ENCODE measurements around the gene ABCC10.
"Not testable (repeated sequence)": the region's sequence is repeated elsewhere in the genome, so short reads cannot be mapped to it uniquely, and the experiment has no call there.

The ABCC10 gene

DNA sequence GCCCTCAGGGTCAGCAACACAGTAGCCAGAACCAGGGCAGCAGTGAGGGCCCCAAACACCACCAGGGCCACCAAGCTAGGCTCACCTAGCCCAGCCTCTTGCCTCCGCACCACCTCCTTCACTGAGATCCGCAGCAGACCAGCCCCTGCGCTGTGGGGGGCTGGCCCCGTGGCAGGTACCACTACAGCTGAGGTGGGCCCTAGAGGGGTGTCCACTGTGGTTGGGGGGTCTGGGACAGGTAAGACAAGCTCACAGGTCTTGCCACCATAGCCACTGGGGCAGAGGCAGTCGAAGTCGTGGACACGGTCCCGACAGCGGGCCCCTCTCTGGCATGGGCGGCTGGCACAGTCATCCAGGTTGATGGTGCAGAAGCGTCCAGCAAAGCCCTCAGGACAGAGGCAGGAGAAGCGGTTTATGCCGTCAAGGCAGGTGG lies 23.4 kb downstream of the ABCC10 start:
- DNase-seq, result no peak

- no peak for DNase-seq
Observed at GRCh38 chr6:43451348-43451747, 24.0 kb downstream of the ABCC10 start.

DNA sequence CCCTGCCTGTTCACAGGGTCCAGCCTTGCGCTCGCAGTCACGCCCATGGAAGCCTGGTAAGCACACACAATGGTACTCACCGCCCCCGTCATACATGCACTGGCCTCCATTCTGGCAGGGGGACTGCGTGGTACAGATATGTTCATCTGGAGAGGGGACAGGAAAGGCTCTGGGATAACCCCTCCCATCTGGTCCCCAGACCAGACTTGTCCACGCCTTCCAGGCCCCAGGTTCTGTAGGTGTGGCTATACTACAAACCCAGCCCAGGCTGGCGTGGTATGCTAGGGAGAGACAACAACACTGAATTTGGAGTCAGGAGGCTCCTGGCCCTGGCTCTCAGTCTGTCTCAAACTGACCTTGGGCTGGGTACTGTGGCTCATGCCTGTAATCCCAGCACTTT lies 24.6 kb downstream of the ABCC10 start:
- DNase-seq, result no peak

DNA sequence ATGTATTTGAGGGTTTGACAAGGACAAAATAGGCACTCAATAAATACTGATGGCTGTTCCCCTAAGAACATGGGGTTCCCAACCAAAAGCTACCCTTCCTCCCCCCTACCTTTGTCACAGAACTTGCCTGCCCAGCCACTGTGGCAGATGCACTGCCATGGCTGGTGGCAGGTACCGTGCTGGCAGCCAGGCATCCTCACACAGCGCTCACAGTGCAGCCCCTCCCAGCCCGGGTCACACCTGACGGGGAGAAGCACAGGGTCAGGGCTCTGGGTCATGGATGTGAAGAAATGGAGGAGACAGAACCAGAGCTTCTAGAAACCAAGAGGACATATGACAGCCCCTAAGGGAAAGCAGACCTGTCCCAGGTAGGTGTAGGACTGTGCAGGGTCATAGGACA lies 25.6 kb downstream of the ABCC10 start:
- no peak for DNase-seq

DNA sequence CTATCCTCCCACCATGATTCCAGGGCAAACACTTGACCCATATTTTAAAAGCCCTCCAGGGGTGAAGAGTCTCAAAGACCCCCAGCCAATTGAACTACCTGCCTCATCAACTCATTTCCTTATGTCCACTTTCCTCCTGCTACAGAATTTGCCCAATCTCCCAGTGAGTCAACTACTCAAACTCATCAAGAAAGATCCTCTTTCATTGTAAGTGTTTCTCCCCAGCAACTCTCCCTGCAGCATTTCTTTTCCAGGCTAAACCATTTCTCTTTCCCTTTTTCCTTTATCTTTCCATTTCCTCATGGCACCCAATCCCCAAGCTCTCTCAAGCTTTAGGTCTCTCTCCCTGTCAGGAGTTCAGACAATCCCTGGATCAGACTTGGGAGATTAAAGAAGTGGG lies 26.5 kb downstream of the ABCC10 start:
- DNase-seq, result no peak

- peak; percentile 66 for DNase-seq
Observed at GRCh38 chr6:43454290-43454695, 27.0 kb downstream of the ABCC10 start.

DNA sequence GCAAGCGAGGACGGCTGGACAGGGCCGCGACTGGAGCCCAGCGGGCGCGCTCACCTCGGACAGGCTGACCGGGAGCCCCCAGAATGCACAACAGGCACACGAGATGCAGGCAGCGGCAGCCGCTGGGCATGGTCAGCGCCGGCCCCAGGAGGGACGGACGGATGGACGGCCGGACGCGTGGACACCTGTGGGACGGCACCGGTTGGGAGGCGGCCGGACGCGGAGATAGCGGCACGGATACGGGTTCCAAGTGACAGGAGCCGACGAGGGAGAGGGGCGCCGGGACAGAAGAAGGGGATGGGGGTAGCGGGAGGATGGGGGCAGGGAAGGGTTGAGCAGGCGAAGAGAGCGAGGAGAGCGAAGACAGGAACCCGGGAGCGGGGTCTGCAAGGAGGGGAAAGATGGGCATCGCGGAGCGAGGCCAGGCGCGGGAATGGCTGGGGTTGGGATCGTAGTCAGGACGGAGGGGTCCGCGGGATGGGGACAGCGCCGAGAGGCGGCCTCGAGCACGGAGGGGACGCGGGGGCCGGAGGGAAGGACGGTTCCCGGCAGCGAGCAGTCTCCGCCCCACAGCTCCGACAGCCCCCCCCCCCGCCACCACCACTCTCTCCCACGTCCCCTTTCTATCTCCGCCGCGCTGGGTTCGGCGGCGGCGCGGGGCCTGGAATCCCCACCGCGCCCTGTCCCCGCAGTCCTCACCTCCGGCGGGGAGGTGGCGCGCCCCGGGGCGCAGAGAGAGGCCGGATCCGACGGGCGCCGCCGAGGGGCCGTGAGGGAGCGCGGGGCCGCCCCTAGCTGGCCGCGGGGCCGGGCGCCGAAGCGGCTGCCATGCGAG lies 27.6 kb downstream of the ABCC10 start:
- DNase-seq, result peak; percentile 26

GRCh38 chr6:43455531-43456428 lies 28.4 kb downstream of the ABCC10 start, which contains the start of gene DLK2:
Gene DLK2 (minus strand): TSS chr6:43455548. CDS start chr6:43454825, 723 bp downstream.
- peak; percentile 64 for DNase-seq

- DNase-seq, result no peak
Observed at GRCh38 chr6:43457643-43458042, 30.3 kb downstream of the ABCC10 start.

DNA sequence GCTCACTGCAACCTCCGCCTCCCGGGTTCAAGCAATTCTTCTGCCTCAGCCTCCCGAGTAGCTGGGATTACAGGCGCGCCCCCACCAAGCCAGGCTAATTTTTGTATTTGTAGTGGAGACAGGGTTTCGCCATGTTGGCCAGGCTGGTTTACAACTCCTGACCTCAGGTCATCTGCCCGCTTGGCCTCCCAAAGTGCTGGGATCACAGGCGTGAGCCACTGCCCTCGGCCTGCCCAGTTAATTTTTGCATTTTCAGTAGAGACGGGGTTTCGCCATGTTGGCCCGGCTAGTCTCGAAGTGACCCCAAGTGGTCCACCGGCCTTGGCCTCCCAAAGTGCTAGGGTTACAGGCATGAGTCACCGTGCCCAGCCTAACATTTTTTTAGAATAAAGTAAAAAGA lies 30.8 kb downstream of the ABCC10 start:
- DNase-seq, result not testable (repeated sequence)

DNA sequence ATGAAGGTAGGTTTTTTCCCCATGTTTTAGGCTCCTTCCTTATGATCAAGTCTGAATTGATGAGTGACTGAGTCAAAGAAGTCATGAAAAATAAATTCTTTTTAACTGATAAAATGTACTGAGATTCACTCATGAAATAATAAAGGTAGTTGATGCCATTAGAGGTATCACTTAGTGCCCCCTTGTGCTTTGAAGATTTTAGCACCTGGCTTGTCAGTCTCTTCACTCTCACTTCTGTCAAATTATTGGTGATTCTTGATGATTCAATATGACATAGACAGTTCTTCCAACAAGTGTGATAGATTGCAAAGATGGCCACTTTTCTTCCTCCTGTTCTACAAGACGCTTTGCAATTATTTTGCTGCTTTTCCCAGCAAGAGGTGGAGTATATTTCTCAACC lies 32.2 kb downstream of the ABCC10 start:
- DNase-seq, result no peak

DNA sequence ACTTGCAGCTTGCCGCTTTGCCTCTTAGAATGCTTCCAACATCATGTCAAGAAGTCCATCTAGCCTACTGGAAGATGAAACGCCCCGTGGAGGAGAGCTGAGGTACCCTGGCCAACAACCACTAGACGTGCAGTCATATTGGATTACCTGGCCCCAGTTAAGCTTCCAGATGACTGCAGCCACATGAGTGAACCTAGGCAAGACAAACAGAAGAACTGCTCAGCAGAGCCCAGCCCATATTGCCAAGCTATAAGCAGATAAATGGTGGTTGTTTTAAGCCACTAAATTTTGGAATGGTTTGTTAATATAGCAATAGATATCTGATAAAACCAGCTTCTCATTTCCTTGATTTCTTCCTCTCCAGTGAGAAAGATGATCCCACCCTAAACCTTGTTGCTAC lies 32.7 kb downstream of the ABCC10 start:
- DNase-seq, result no peak

DNA sequence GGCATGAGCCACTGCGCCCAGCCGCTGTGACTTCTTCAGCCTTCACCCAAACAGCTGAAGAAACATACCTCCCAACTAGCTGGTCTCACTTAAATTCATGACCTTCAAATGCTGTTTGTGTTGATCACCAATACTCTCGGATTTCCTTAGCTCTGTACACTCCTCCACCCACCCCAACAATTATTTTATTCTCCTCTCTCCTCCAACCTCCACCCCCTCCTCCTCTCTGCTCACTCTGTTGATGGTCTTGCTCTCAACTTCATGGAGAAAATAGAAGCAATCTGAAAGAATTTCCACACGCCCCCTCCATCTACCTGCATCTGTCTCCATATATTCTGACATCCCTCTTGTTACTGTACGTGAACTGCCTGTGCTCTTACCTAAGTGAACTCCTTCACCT lies 34.6 kb downstream of the ABCC10 start:
- DNase-seq, result no peak

DNA sequence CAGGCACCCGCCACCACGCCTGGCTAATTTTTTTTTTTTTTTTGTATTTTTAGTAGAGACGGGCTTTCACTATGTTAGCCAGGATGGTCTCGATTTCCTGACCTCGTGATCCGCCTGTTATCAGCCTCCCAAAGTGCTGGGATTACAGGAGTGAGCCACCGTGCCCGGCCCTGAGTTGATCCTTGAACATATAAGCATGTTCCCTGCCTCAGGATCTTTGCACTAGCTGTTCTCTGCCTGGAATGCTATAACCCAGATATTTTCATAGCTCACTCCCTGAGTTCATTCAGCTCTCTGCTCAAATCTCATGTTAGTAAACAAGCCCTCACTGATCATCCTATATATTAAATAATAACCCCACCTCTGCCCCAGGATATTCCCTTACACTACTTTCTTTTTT lies 37.0 kb downstream of the ABCC10 start:
- no peak for DNase-seq

- DNase-seq, result no peak
Observed at GRCh38 chr6:43465948-43466347, 38.6 kb downstream of the ABCC10 start.

GRCh38 chr6:43467265-43467664 lies 39.9 kb downstream of the ABCC10 start:
- not testable (repeated sequence) for DNase-seq

DNA sequence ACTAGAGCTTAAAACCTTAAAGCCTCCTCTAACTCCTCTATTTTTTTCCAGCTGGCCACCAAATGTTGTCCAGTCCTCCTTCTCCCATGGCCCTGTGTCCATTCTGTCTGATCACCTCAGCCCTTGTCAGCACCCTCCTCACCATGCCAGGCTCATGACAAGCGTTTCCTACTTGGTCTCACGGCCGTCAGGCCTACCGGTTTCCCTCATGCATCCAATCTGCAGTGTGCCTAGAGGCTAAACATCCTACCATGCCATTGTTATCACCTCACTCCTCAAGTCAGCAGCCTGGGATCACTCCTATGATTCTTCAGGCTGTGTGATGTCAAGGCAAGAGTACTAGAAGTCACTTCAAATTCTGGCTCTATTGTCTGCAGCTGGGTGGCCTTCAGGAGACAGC lies 40.4 kb downstream of the ABCC10 start:
- DNase-seq, result no peak

DNA sequence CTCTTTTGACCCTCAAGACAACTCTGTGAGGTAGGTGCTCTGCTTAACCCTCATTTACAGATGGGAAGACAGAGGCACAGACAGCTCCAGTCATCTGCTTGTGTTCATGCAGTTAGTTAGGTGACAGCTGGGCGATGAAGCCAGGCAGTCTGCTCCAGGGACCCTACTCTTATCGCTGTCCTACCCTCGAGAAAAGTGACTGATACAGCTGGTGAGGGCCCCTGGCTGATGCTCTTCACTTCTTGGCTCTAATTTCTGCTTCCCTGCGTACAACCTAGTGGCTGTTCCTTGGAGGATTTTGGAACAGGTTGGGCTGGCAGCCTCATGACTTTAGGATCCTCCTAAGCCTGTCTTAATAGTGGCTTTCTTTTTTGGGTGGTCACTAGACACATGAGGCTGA lies 40.9 kb downstream of the ABCC10 start:
- no peak for DNase-seq

- no peak for DNase-seq
Observed at GRCh38 chr6:43468748-43469681, 41.7 kb downstream of the ABCC10 start.

- no peak for DNase-seq
Observed at GRCh38 chr6:43469947-43470346, 42.6 kb downstream of the ABCC10 start.

GRCh38 chr6:43471399-43471798 lies 44.1 kb downstream of the ABCC10 start:
- DNase-seq, result no peak

DNA sequence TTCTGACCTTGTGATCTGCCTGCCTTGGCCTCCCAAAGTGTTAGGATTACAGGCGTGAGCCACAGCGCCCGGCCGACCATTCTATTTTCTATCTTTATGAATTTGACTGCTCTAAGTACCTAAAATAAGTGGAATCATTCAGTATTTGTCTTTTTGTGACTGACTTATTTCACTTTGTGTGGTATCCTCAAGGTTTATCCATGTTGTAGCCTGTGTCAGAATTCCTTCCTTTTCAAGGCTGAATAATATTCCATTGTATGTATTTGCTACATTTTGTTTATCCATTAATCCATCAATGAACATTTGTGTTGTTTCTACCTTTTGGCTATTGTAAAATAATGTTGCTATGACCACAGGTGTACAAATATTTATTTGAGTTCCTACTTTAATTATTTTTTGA lies 45.2 kb downstream of the ABCC10 start:
- no peak for DNase-seq

DNA sequence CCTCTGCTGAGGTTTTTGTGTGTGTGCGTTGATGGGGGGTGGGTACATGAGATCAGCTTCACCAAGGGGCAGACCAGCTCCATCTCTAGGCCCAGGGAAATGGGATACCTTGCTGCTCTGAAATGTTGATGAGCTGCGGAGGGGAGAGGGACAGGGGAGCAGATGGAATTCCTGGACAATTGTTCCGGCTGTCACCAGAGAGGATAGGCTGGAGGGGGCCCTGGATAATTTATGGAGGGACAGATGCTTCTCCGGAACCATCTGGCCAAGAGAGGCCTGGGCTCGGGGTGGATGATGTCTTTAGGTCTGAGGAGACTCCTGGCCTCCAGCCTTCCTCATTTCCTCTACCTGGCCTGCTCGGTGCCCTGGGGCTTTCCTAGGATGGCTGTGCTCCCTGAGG lies 48.2 kb downstream of the ABCC10 start:
- DNase-seq, result no peak

Measured in stimulated activated CD4-positive, alpha-beta T cell treated with anti-CD3 and anti-CD28 coated beads, Interleukin-4, amount 100 ng/mL, for 24 hours (primary cell).